PC-9 (cell line): ENCODE data around the gene IFT81. TPM values are rescaled to one million over a fixed set of nuclear protein-coding genes. Genes with fewer than 3 reads are reported as not detected.
"Not testable (repeated sequence)": the region's sequence is repeated elsewhere in the genome, so short reads cannot be mapped to it uniquely, and the experiment has no call there.

Source experiments
- BruUV-seq: library from RNA; stranded (reverse); fragments of 400-500 nt; replicated peaks from 2 replicates; lab custom pipeline; 2021; lab: Mats Ljungman, UMichigan
- CTCF ChIA-PET: fragments of 300-600 bp; sonication (Branson Sonifier 250); formaldehyde crosslinking; loops from one replicate; lab custom pipeline; 2022; ENCODE audit warnings: antibody characterized with exemption; lab: Charles Lee
- POLR2A ChIA-PET: fragments of 300-600 bp; sonication (Branson Sonifier 250); formaldehyde crosslinking; loops from one replicate; lab custom pipeline; 2022; ENCODE audit warnings: antibody characterized with exemption; ENCODE audit not compliant: unreplicated experiment; lab: Charles Lee
- DNase-seq, 2 experiments: peaks; one replicate each; pipeline versions ENCODE4 v3.0.0 to v3.0.0-alpha.2; 2015 to 2022; ENCODE audit warnings: mixed read lengths in 1 of 2
- H2AFZ ChIP-seq: fragments of 200-600 bp; sonication (generic); 2 replicates; pipeline ENCODE4 v1.8.1; 2017; ENCODE audit warnings: antibody characterized with exemption
- H3F3A ChIP-seq: fragments of 200-600 bp; sonication (generic); 2 replicates; pipeline ENCODE4 v1.8.1; 2017; ENCODE audit warnings: antibody characterized with exemption, mild to moderate bottlenecking, low read depth; ENCODE audit not compliant: insufficient read depth
- H3K27ac ChIP-seq: fragments of 200-600 bp; sonication (generic); 2 replicates; pipeline ENCODE4 v1.6.1; 2016; ENCODE audit warnings: mixed run types
- H3K27me3 ChIP-seq: fragments of 200-600 bp; sonication (generic); 2 replicates; pipeline ENCODE4 v1.6.1; 2016; ENCODE audit warnings: low read depth, mixed run types; ENCODE audit not compliant: insufficient read depth
- H3K36me3 ChIP-seq: fragments of 200-600 bp; sonication (generic); 2 replicates; pipeline ENCODE4 v1.6.1; 2016; ENCODE audit warnings: low read depth, mixed run types
- H3K4me1 ChIP-seq: fragments of 200-600 bp; sonication (generic); replicated peaks from 2 replicates; pipeline ENCODE4 v1.6.1; 2016; ENCODE audit warnings: mixed run types; ENCODE audit not compliant: insufficient read depth
- H3K4me2 ChIP-seq: fragments of 200-600 bp; sonication (generic); 2 replicates; pipeline ENCODE4 v1.6.1; 2017; ENCODE audit warnings: mixed run types
- H3K4me3 ChIP-seq: fragments of 200-600 bp; sonication (generic); 2 replicates; pipeline ENCODE4 v1.6.1; 2016; ENCODE audit warnings: mixed run types
- H3K79me2 ChIP-seq: fragments of 200-600 bp; sonication (generic); 2 replicates; pipeline ENCODE4 v1.6.1; 2017; ENCODE audit warnings: low read depth, mixed run types
- H3K9me2 ChIP-seq: fragments of 200-600 bp; sonication (generic); 2 replicates; pipeline ENCODE4 v1.8.1; 2017; ENCODE audit warnings: mild to moderate bottlenecking; ENCODE audit not compliant: insufficient read depth
- H3K9me3 ChIP-seq: fragments of 200-600 bp; sonication (generic); 2 replicates; pipeline ENCODE4 v1.8.1; 2016; ENCODE audit warnings: low read depth; ENCODE audit not compliant: insufficient read depth
- H4K20me1 ChIP-seq: fragments of 200-600 bp; sonication (generic); 2 replicates; pipeline ENCODE4 v1.8.1; 2017; ENCODE audit not compliant: insufficient read depth
- EZH2 ChIP-seq: fragments of 200-600 bp; sonication (generic); IDR thresholded peaks from 2 replicates; pipeline ENCODE4 v1.8.0; 2017; ENCODE audit warnings: antibody characterized with exemption, low read depth
- intact Hi-C: fragments of 100-400 bp; cut with micrococcal nuclease; formaldehyde crosslinking; loops from one replicate; pipeline ENCODE4 v1.10.0; 2022; ENCODE audit not compliant: unreplicated experiment
- total RNA-seq: library from RNA; stranded (reverse); gene quantifications from 2 replicates; pipeline ENCODE4 v1.2.3, GENCODE V29; 2021
- TF ChIP-seq, protein P1 (sequence below): fragments of 200-600 bp; sonication (generic); conservative IDR thresholded peaks from 2 replicates; pipeline ENCODE4 v1.6.1; 2017; ENCODE audit warnings: mixed run types, antibody characterized with exemption, mild to moderate bottlenecking, moderate library complexity

IFT81 gene
- total RNA-seq, 1 experiment from 2014 or later: 19.3 TPM

DNA sequence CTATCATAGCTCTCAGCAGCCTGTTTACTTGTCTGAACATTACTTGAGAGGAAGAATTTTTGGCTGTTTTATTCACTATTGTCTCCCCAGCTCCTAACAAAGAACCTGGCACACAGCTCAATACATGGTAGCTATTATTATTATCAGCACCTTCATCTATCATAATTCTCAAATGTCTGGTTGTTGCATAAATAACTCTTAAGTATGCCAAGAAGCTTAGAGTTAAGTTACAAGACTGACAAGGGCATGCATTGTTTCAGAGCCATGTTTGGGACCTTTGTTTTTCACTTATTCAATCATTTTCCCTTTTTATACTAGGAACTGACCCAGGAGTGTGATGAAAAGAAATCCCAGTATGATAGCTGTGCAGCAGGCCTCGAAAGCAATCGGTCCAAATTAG, 79.4 kb downstream of the IFT81 start:
- POLR2A ChIA-PET: interaction anchor here (0.6 kb wide), 1 partner anchor 77 kb away, joined by 6 read pairs; no protein-coding TSS in a partner anchor
- Histone ChIP-seq H3K9me2 (no peaks in the 10 kb centered on the region; the same call in 1 of the 2 replicates), H3K4me2 (no peak overlapping the region), H3F3A (no peaks in the 10 kb centered on the region), H2AFZ (no peak overlapping the region), H3K36me3 (no peaks in the 10 kb centered on the region), H3K4me1 (no peaks in the 10 kb centered on the region), H3K9me3 (no peaks in the 10 kb centered on the region), H3K27me3 (no peaks in the 10 kb centered on the region), H3K27ac (no peak overlapping the region), H4K20me1 (no peaks in the 10 kb centered on the region), H3K79me2 (no peaks in the 10 kb centered on the region), H3K4me3 (no peak overlapping the region)
- BruUV-seq: no TSS peak
- intact Hi-C loops: no loop called here
- no peak for DNase-seq
- CTCF ChIA-PET: interaction anchor here (0.6 kb wide), 1 partner anchor 247 kb away, joined by 3 read pairs; no protein-coding TSS in a partner anchor
- no peak for TF ChIP-seq EZH2
- TF ChIP-seq, protein P1, sequence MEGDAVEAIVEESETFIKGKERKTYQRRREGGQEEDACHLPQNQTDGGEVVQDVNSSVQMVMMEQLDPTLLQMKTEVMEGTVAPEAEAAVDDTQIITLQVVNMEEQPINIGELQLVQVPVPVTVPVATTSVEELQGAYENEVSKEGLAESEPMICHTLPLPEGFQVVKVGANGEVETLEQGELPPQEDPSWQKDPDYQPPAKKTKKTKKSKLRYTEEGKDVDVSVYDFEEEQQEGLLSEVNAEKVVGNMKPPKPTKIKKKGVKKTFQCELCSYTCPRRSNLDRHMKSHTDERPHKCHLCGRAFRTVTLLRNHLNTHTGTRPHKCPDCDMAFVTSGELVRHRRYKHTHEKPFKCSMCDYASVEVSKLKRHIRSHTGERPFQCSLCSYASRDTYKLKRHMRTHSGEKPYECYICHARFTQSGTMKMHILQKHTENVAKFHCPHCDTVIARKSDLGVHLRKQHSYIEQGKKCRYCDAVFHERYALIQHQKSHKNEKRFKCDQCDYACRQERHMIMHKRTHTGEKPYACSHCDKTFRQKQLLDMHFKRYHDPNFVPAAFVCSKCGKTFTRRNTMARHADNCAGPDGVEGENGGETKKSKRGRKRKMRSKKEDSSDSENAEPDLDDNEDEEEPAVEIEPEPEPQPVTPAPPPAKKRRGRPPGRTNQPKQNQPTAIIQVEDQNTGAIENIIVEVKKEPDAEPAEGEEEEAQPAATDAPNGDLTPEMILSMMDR: no peak

DNA sequence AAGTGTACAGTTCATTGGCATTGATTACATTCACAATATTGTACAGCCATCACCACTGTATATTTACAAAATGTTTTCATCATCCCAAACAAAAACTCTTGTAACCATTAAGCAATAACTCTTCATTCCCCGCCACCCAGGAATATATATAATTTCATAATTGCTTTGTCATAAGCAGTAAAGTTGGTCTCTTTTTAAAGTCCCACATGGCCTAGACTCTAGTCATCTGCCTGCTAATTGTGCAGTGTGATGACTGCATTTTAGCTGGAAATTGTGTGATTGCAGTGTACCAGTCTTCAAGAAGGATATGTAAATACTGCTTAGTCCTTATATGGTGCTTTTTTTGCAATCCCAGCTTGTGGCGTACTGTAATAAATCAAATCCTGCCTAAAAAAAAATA, 81.8 kb downstream of the IFT81 start:
- Histone ChIP-seq H3K9me3 (no peaks in the 10 kb centered on the region), H3K4me3 (no peak overlapping the region), H3K36me3 (no peaks in the 10 kb centered on the region), H3F3A (no peaks in the 10 kb centered on the region), H2AFZ (no peak overlapping the region), H3K9me2 (no peaks in the 10 kb centered on the region; the same call in 1 of the 2 replicates), H3K4me1 (no peaks in the 10 kb centered on the region), H3K27ac (no peak overlapping the region), H4K20me1 (no peaks in the 10 kb centered on the region), H3K79me2 (no peaks in the 10 kb centered on the region), H3K4me2 (no peak overlapping the region), H3K27me3 (no peaks in the 10 kb centered on the region)
- CTCF ChIA-PET: no interaction called here
- intact Hi-C loops: no loop called here
- POLR2A ChIA-PET: no interaction called here
- no TSS peak for BruUV-seq
- no peak for DNase-seq
- TF ChIP-seq EZH2: no peak
- TF ChIP-seq, protein P1: no peak

DNA sequence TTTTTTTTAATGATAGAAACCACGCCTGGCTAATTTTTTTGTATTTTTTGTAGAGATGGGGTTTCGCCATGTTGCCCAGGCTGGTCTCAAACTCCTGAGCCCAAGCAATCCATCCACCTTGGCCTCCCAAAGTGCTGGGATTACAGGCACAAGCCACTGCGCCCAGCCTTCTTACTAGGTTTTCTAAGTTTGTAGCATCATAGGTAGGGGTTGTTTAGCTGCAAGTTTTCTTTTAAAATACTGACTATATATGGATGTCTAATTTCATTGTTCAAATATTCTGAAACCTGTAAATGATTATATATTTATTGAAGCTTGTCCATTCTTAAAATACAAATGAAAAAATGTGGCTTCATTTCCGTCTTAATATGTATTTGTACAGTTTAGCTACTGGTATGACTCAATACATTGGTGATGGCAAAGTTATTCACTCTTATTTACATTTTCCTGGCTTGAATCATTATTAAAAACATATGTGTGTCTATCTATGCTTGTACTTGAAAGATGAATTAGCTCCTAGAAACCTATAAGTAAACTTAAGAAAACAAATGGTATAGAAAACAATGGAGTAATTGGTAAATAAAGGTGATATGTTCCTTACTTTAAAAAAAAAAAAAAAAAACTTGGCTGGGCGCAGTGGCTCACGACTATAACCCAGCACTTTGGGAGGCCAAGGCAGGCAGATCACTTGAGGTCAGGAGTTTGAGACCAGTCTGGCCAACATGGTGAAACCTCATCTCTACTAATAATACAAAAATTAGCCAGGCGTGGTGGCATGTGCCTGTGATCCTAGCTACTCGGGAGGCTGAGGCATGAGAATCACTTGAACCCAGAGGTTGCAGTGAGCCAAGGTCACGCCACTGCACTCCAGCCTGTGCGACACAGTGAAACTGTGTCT, 87.7 kb downstream of the IFT81 start:
- H2AFZ ChIP-seq, H4K20me1 ChIP-seq, H3K9me3 ChIP-seq, H3K4me3 ChIP-seq, intact Hi-C loops, H3K4me2 ChIP-seq, H3K9me2 ChIP-seq, BruUV-seq, H3F3A ChIP-seq, CTCF ChIA-PET, H3K27me3 ChIP-seq, DNase-seq, H3K4me1 ChIP-seq, H3K27ac ChIP-seq, POLR2A ChIA-PET, H3K79me2 ChIP-seq, H3K36me3 ChIP-seq: not testable (repeated sequence)
